Lower lobe of right lung (tissue), 2 donors: Measurements from ENCODE around the gene RNASE4. TPM values are rescaled to one million over a fixed set of nuclear protein-coding genes. Genes with fewer than 3 reads are reported as not detected.
"Not testable (repeated sequence)": the region's sequence is repeated elsewhere in the genome, so short reads cannot be mapped to it uniquely, and the experiment has no call there.

Experiments
- ATAC-seq, 2 donors: fragments of 200-7000 bp; cut with Tn5 transposase; one replicate each; pipeline ENCODE4 v1.9.1; 2020 to 2022; ENCODE audit warnings: mild to moderate bottlenecking in 2 of 2, moderate library complexity in 2 of 2
- DNase-seq: peaks from one replicate; pipeline ENCODE4 v3.0.0-alpha.2; 2020
- H3K27ac ChIP-seq: fragments of 200-600 bp; one replicate; pipeline ENCODE4 v1.8.0; 2022
- H3K27me3 ChIP-seq: fragments of 200-600 bp; one replicate; pipeline ENCODE4 v1.8.0; 2022; ENCODE audit warnings: low read depth
- H3K36me3 ChIP-seq: fragments of 200-600 bp; one replicate; pipeline ENCODE4 v1.8.0; 2022; ENCODE audit warnings: mild to moderate bottlenecking
- H3K4me1 ChIP-seq: fragments of 200-600 bp; one replicate; pipeline ENCODE4 v1.8.0; 2022
- H3K4me3 ChIP-seq: fragments of 200-600 bp; one replicate; pipeline ENCODE4 v1.8.0; 2022; ENCODE audit warnings: mild to moderate bottlenecking
- H3K9me3 ChIP-seq: fragments of 200-600 bp; one replicate; pipeline ENCODE4 v1.8.0; 2022
- intact Hi-C: fragments of 100-400 bp; cut with DNase I; formaldehyde crosslinking; loops from one replicate; pipeline ENCODE4 v1.11.0; 2022
- total RNA-seq: library from RNA; stranded (reverse); fragmentation: NEBNext Ultra II Directional; extraction: Animal tissue kit (Norgen Biotek cat#: 25700); gene quantifications from one replicate; pipeline ENCODE4 v1.2.1, GENCODE V29; 2021
- TF ChIP-seq, protein P1 (sequence below): fragments of 200-600 bp; IDR thresholded peaks from one replicate; pipeline ENCODE4 v1.8.0; 2022; ENCODE audit warnings: antibody characterized with exemption, mild to moderate bottlenecking
- donor health status: DM: no; HTN: yes; CAD: no; lungs with severe emphysema.

RNASE4 gene
- total RNA-seq, 1 donor from 2014 or later = 41.0 TPM

DNA sequence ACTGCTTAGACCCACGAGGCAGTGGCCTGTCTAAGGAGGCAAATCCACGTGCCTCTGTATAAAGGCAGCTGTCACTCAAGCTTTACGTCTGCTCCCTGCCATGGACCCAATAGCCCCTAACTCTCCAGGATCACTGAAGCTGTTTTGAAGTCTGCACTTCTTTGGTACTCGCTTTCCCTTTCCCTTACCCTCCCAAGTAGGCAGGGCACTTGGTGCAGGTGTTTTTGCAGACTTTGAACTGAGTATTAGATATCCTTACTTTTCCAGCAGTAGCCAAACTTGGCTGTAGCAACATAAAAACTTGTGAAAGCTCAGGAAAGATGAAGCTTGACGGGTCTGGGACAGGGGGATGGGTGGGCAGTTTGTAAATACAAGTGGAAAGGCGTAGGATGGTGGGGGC, 25.0 kb upstream of the RNASE4 start:
- Histone ChIP-seq H3K4me1 (peaks cover 12% of the 10 kb centered on the region), H3K36me3 (no peaks in the 10 kb centered on the region), H3K4me3 (no peak overlapping the region), H3K9me3 (no peaks in the 10 kb centered on the region), H3K27ac (no peak overlapping the region), H3K27me3 (peaks cover 52% of the 10 kb centered on the region)
- intact Hi-C loops = no loop called here
- no peak for ATAC-seq
- DNase-seq = no peak
- TF ChIP-seq, protein P1, sequence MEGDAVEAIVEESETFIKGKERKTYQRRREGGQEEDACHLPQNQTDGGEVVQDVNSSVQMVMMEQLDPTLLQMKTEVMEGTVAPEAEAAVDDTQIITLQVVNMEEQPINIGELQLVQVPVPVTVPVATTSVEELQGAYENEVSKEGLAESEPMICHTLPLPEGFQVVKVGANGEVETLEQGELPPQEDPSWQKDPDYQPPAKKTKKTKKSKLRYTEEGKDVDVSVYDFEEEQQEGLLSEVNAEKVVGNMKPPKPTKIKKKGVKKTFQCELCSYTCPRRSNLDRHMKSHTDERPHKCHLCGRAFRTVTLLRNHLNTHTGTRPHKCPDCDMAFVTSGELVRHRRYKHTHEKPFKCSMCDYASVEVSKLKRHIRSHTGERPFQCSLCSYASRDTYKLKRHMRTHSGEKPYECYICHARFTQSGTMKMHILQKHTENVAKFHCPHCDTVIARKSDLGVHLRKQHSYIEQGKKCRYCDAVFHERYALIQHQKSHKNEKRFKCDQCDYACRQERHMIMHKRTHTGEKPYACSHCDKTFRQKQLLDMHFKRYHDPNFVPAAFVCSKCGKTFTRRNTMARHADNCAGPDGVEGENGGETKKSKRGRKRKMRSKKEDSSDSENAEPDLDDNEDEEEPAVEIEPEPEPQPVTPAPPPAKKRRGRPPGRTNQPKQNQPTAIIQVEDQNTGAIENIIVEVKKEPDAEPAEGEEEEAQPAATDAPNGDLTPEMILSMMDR = no peak

DNA sequence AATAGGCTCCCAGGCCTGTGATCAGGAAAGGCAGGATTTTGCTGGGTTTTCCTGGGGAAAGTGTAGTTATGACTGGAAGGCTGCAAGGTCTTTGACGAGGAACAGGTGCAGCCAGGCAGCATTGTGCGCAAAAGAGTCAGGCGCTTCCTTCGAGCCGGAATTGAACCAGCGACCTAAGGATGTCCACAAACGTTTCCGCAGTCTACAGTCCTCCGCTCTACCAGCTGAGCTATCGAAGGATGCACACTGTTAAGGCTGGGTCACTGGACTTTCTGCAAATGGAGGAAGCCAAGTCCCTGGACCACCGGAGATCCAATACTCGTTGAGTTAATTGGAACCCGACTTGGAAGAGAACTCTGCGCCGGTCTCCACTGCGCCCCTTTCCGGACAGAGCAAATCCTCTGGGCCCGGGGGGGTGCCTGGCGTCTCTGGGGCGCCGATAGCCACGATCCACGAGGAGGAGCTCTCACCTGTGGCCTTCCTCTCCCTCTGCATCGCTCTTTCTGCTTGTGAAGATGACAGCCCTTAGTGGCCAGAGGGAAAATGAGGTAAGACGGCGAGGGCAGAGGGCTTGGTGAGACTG, 24.5 kb upstream of the RNASE4 start:
- Histone ChIP-seq H3K4me1 (peaks cover 12% of the 10 kb centered on the region), H3K4me3 (no peak overlapping the region), H3K9me3 (no peaks in the 10 kb centered on the region), H3K36me3 (no peaks in the 10 kb centered on the region), H3K27ac (no peak overlapping the region), H3K27me3 (peaks cover 54% of the 10 kb centered on the region)
- TF ChIP-seq, protein P1 = no peak
- ATAC-seq (no peak), DNase-seq (no peak)
- intact Hi-C loops = no loop called here

DNA sequence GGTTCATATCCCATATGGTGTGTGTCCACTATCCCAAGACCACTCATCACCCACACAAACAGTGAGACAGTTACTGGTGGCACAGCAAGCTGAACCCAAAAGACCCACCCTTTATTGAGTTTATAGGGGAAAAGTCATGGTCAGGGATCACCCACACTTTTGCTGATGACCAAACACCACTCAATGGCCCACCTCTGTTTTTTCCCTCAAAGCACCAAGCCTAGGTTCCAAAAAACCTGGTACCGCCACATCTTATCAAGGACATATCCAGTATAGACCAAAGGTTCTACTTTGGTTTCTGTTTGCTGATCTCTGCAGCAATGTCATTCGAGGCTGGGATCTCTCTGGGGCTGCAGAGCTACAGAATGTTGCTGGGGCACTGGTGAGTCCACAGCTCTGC, 23.2 kb upstream of the RNASE4 start:
- H3K9me3 ChIP-seq = no peaks in the 10 kb centered on the region
- TF ChIP-seq, protein P1 = no peak
- ATAC-seq (no peak), DNase-seq (no peak)
- no peak overlapping the region for H3K4me3 ChIP-seq
- H3K4me1 ChIP-seq = peaks cover 12% of the 10 kb centered on the region
- H3K36me3 ChIP-seq = no peaks in the 10 kb centered on the region
- peaks cover 43% of the 10 kb centered on the region for H3K27me3 ChIP-seq
- intact Hi-C loops = no loop called here
- H3K27ac ChIP-seq = no peak overlapping the region

DNA sequence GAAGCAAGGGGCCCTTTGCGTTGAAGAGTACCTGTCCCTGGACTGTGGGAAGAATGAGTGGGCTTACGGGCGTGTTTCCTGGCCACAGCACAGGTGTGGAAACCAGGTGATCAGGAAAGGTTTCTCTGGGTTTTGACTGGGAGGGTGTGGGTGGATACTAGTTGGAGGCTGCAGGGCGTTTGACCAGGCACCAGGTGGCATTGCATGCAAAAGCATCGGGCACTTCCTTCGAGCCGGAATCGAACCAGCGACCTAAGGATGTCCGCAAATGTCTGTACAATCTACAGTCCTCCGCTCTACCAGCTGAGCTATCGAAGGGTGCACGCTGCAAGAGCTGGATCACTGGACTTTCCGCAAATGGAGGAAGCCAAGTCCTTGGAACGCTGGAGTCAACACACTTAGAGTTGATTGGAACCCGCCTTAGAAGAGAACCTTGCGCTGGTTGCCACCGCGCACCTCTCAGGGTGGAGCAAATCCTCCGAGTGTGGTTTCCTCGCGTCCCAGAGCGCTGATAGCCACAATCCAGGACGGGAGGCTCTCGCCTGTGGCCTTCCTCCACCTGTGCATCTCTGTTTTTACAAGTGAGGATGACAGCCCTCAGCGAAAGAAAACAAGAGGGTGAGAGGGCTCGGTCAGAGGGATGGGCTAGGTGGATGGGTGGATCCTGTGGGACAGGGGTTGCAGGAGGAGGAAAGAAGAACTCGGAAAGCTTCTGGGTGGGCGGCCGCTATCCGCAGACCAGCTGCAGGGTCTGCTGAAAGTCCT, 21.2 kb upstream of the RNASE4 start:
- no peak overlapping the region for H3K27ac ChIP-seq
- H3K9me3 ChIP-seq = no peaks in the 10 kb centered on the region
- H3K4me3 ChIP-seq = peak overlapping the region; percentile 43
- intact Hi-C loops = no loop called here
- H3K4me1 ChIP-seq = peaks cover 12% of the 10 kb centered on the region
- DNase-seq (peak; percentile 78), ATAC-seq (peak; percentile 89 to 96)
- no peaks in the 10 kb centered on the region for H3K36me3 ChIP-seq
- TF ChIP-seq, protein P1 = peak; percentile 56
- H3K27me3 ChIP-seq = peaks cover 31% of the 10 kb centered on the region

DNA sequence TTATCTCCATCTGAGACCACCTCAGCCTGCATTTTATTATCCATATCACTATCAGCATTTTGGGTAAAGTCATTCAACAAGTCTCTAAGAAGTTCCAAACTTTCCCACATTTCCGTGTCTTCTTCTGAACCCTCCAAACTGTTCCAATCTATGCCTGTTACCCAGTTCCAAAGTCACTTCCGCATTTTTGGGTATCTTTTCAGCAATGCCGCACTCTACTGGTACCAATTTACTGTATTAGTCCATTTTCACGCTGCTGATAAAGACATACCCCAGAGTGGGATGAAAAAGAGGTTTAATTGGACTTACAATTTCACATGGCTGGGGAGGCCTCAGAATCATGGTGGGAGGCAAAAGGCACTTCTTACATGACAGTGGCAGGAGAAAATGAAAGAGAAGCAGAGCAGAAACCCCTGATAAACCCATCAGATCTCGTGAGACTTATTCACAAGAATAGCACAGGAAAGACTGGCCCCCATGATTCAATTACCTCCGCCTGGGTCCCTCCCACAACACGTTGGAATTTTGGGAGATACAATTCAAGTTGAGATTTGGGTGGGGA, 17.9 kb upstream of the RNASE4 start:
- H3K27me3 ChIP-seq, DNase-seq, H3K4me3 ChIP-seq, intact Hi-C loops, H3K36me3 ChIP-seq, H3K9me3 ChIP-seq, ATAC-seq, H3K27ac ChIP-seq: not testable (repeated sequence)
- peaks cover 12% of the 10 kb centered on the region for H3K4me1 ChIP-seq

DNA sequence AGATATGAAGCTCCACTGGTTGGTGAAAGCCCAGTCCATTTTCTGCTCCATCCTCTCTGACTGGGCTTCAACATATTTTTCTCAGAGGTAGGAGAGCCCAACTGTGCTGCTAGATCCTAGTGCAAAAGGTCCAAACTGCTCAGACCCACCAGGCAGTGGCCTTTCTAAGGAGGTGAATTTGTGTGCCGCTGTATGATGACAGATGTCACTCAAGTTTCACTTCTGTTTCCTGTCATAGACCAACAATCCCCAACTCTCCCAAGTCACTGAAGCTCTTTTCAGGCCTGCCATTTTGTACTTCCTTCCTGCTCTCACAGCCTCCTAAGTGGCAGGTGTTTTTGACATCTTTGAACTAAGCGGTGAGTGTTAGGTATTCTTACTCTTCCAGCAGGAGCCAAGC, 16.4 kb upstream of the RNASE4 start:
- Histone ChIP-seq H3K4me1 (peaks cover 12% of the 10 kb centered on the region), H3K36me3 (no peaks in the 10 kb centered on the region), H3K4me3 (no peak overlapping the region), H3K27me3 (peaks cover 9% of the 10 kb centered on the region), H3K27ac (no peak overlapping the region), H3K9me3 (no peaks in the 10 kb centered on the region)
- TF ChIP-seq, protein P1 = no peak
- DNase-seq = no peak
- intact Hi-C loops = no loop called here
- ATAC-seq = no peak
